SK-N-SH (cell line): ENCODE measurements around the gene CCRL2. TPM values are rescaled to one million over a fixed set of nuclear protein-coding genes. Genes with fewer than 3 reads are reported as not detected.

Experiments used
- CTCF ChIA-PET: fragments of 300-600, 350-600 bp; formaldehyde crosslinking; extraction: SDS; loops from one replicate; lab custom pipeline; 2021; lab: Yijun Ruan, JAX
- POLR2A ChIA-PET: fragments of 350-600 bp; sonication (Branson Sonifier 250); formaldehyde crosslinking; extraction: SDS; loops from one replicate; lab custom pipeline; 2020; ENCODE audit warnings: antibody characterized with exemption, inconsistent platforms; lab: Yijun Ruan, JAX
- DNase-seq: peaks from one replicate; pipeline ENCODE4 v3.0.0; 2012
- H2AFZ ChIP-seq: fragments of 200-600 bp; sonication (generic); 2 replicates; pipeline ENCODE4 v1.8.1; 2016; ENCODE audit warnings: antibody characterized with exemption, mild to moderate bottlenecking, low read depth
- H3F3A ChIP-seq: fragments of 200-600 bp; sonication (generic); replicated peaks from 2 replicates; pipeline ENCODE3; 2016; ENCODE audit warnings: antibody characterized with exemption, mild to moderate bottlenecking; ENCODE audit not compliant: insufficient read depth
- H3K27ac ChIP-seq, 2 experiments: fragments of 200-500 bp in 1 of 2; fragments of 200-600 bp in 1 of 2; sonication (Bioruptor generic) in 1 of 2; sonication (generic), shearing (Covaris generic) in 1 of 2; 2 replicates each; pipeline versions ENCODE4 v1.5.1 to v1.6.1; 2014 to 2016; ENCODE audit warnings: low read depth in 2 of 2, inconsistent platforms in 1 of 2, low read length in 1 of 2, mild to moderate bottlenecking in 1 of 2, mixed read lengths in 1 of 2
- H3K27me3 ChIP-seq: fragments of 200-600 bp; sonication (generic), shearing (Covaris generic); 2 replicates; pipeline ENCODE4 v1.6.1; 2016; ENCODE audit warnings: mixed run types; ENCODE audit not compliant: insufficient read depth
- H3K36me3 ChIP-seq, 2 experiments: fragments of 200-500 bp in 1 of 2; fragments of 200-600 bp in 1 of 2; sonication (Bioruptor generic) in 1 of 2; sonication (generic) in 1 of 2; replicated peaks in 1 of 2; 2 replicates each; pipeline versions ENCODE3 to v1.5.1; 2014 to 2016; ENCODE audit warnings: low read length in 1 of 2, mild to moderate bottlenecking in 1 of 2; ENCODE audit not compliant: insufficient read depth in 2 of 2, control insufficient read depth in 1 of 2
- H3K4me1 ChIP-seq, 2 experiments: fragments of 200-500 bp in 1 of 2; fragments of 200-600 bp in 1 of 2; sonication (Bioruptor generic) in 1 of 2; sonication (generic), shearing (Covaris generic) in 1 of 2; 2 replicates each; pipeline versions ENCODE4 v1.5.1 to v1.6.1; 2014 to 2016; ENCODE audit warnings: low read depth in 1 of 2, low read length in 1 of 2, mixed run types in 1 of 2; ENCODE audit not compliant: insufficient read depth in 2 of 2, control insufficient read depth in 1 of 2
- H3K4me2 ChIP-seq: fragments of 200-600 bp; sonication (generic), shearing (Covaris generic); 2 replicates; pipeline ENCODE4 v1.6.1; 2017; ENCODE audit warnings: mixed run types
- H3K4me3 ChIP-seq, 2 experiments: fragments of 200-500 bp in 1 of 2; fragments of 200-600 bp in 1 of 2; sonication (Bioruptor generic) in 1 of 2; sonication (generic), shearing (Covaris generic) in 1 of 2; 2 replicates each; pipeline versions ENCODE4 v1.5.1 to v1.8.1; 2014 to 2016; ENCODE audit warnings: low read depth in 2 of 2, inconsistent platforms in 1 of 2, low read length in 1 of 2, mild to moderate bottlenecking in 1 of 2, mixed read lengths in 1 of 2, moderate library complexity in 1 of 2
- H3K79me2 ChIP-seq: fragments of 200-600 bp; sonication (generic); 2 replicates; pipeline ENCODE4 v1.8.1; 2017; ENCODE audit warnings: mild to moderate bottlenecking; ENCODE audit not compliant: insufficient read depth
- H3K9ac ChIP-seq: fragments of 200-600 bp; sonication (generic); 2 replicates; pipeline ENCODE4 v1.6.1; 2017; ENCODE audit warnings: mixed run types
- H3K9me2 ChIP-seq: fragments of 200-600 bp; sonication (generic); 2 replicates; pipeline ENCODE4 v1.6.1; 2017; ENCODE audit warnings: mixed run types
- H3K9me3 ChIP-seq: fragments of 200-600 bp; sonication (generic); 2 replicates; pipeline ENCODE4 v1.6.1; 2017; ENCODE audit warnings: mixed run types, mild to moderate bottlenecking, moderate library complexity
- H4K20me1 ChIP-seq: fragments of 200-600 bp; sonication (generic); 2 replicates; pipeline ENCODE4 v1.6.1; 2017; ENCODE audit warnings: mild to moderate bottlenecking, mixed run types; ENCODE audit not compliant: insufficient read depth
- CTCF ChIP-seq: fragments of 200-600 bp; sonication (generic); IDR thresholded peaks from 2 replicates; pipeline ENCODE4 v1.6.1; 2017; ENCODE audit warnings: antibody characterized with exemption, mild to moderate bottlenecking, moderate library complexity
- ELF1 ChIP-seq: IDR thresholded peaks from 2 replicates; pipeline ENCODE4 v1.4.0; 2012
- EZH2phosphoT487 ChIP-seq: fragments of 200-600 bp; sonication (generic); IDR thresholded peaks from 2 replicates; pipeline ENCODE4 v1.6.1; 2017; ENCODE audit warnings: low read depth, mixed run types, mild to moderate bottlenecking, antibody characterized with exemption, moderate library complexity, borderline replicate concordance
- FOSL2 ChIP-seq: IDR thresholded peaks from 2 replicates; pipeline ENCODE4 v1.4.0; 2012; ENCODE audit warnings: low read depth, mild to moderate bottlenecking, moderate library complexity, borderline replicate concordance
- FOXJ3 ChIP-seq: sonication (generic); formaldehyde crosslinking; IDR thresholded peaks from 2 replicates; pipeline ENCODE4 v1.5.1; 2020; ENCODE audit warnings: mild to moderate bottlenecking, missing genetic modification reagents
- FOXM1 ChIP-seq: IDR thresholded peaks from 2 replicates; pipeline ENCODE4 v1.4.0; 2012; ENCODE audit warnings: low read depth, mild to moderate bottlenecking
- PBX3 ChIP-seq: IDR thresholded peaks from 2 replicates; pipeline ENCODE4; 2012
- RAD21 ChIP-seq: IDR thresholded peaks from 2 replicates; pipeline ENCODE4 v1.6.1; 2012; ENCODE audit warnings: mild to moderate bottlenecking, low read length
- RFX5 ChIP-seq: IDR thresholded peaks from 2 replicates; pipeline ENCODE4 v1.6.1; 2012; ENCODE audit warnings: mild to moderate bottlenecking, improper control_type of control experiment, low read length
- RXRA ChIP-seq: IDR thresholded peaks from 2 replicates; pipeline ENCODE4 v1.4.0; 2012; ENCODE audit warnings: low read depth, mild to moderate bottlenecking, borderline replicate concordance
- SMC3 ChIP-seq: IDR thresholded peaks from 2 replicates; pipeline ENCODE4 v1.6.1; 2012; ENCODE audit warnings: low read depth, low read length, improper control_type of control experiment
- TEAD4 ChIP-seq: IDR thresholded peaks from 2 replicates; pipeline ENCODE4 v1.4.0; 2012; ENCODE audit warnings: mild to moderate bottlenecking, borderline replicate concordance; ENCODE audit not compliant: insufficient read depth
- USF1 ChIP-seq: IDR thresholded peaks from 2 replicates; pipeline ENCODE4 v1.4.0; 2012; ENCODE audit warnings: low read depth, borderline replicate concordance
- USF2 ChIP-seq: fragments of 150-350 bp; IDR thresholded peaks from 2 replicates; pipeline ENCODE4 v1.6.1; 2017; ENCODE audit warnings: antibody characterized with exemption, low read length, low read depth, borderline replicate concordance
- WGBS: methylation state at CpG from one replicate; pipeline ENCODE4 v1.1.6; 2017; ENCODE audit warnings: low lambda C conversion rate; 5-methylcytosine and 5-hydroxymethylcytosine counted together
- polyA plus RNA-seq, 3 experiments: library from polyadenylated mRNA; depleted of rRNA; stranded (reverse); fragments of >200 nt; gene quantifications; 2 replicates each; pipeline ENCODE4 v1.2.3, GENCODE V29; 2012
- TF ChIP-seq, protein P1 (sequence below): IDR thresholded peaks from 2 replicates; pipeline ENCODE4 v1.4.0; 2012; ENCODE audit warnings: low read depth
- TF ChIP-seq, protein P2 (sequence below): IDR thresholded peaks from 2 replicates; pipeline ENCODE4 v1.4.0; 2012; ENCODE audit warnings: low read depth, borderline replicate concordance

The CCRL2 gene
- polyA plus RNA-seq, 1 of the 3 experiments (the other 2 are of a cell fraction), result not detected

GRCh38 chr3:46361408-46362283, 45.4 kb upstream of the CCRL2 start:
- H3K4me1 ChIP-seq, result no peaks in the 10 kb centered on the region; a peak in 1 of 4 replicates
- H3K36me3 ChIP-seq, result no peaks in the 10 kb centered on the region
- no peaks in the 10 kb centered on the region for H3K9me3 ChIP-seq
- H3K79me2 ChIP-seq, result no peaks in the 10 kb centered on the region
- no peaks in the 10 kb centered on the region for H3K9me2 ChIP-seq
- no peak overlapping the region for H3K4me3 ChIP-seq
- CTCF ChIA-PET, result no interaction called here
- H3F3A ChIP-seq, result no peaks in the 10 kb centered on the region
- 19% methylated on average over 7 of the region's 8 CpGs for WGBS
- TF ChIP-seq FOSL2, result no peak
- no peak for TF ChIP-seq RXRA
- no peak for TF ChIP-seq TEAD4
- no peak for TF ChIP-seq FOXJ3 (CRISPR knock-in tag)
- TF ChIP-seq SMC3, result no peak
- TF ChIP-seq, protein P1, sequence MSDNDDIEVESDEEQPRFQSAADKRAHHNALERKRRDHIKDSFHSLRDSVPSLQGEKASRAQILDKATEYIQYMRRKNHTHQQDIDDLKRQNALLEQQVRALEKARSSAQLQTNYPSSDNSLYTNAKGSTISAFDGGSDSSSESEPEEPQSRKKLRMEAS, result no peak
- TF ChIP-seq FOXM1, result no peak
- TF ChIP-seq RAD21, result no peak
- no peak for TF ChIP-seq ELF1
- no peak for TF ChIP-seq EZH2phosphoT487
- H3K27ac ChIP-seq, result no peak overlapping the region
- no peak overlapping the region for H3K4me2 ChIP-seq
- H3K9ac ChIP-seq, result no peak overlapping the region
- DNase-seq, result no peak
- H4K20me1 ChIP-seq, result no peaks in the 10 kb centered on the region
- POLR2A ChIA-PET, result no interaction called here
- H3K27me3 ChIP-seq, result peaks cover 30% of the 10 kb centered on the region; the same call in 1 of the 2 replicates
- H2AFZ ChIP-seq, result no peak overlapping the region

DNA sequence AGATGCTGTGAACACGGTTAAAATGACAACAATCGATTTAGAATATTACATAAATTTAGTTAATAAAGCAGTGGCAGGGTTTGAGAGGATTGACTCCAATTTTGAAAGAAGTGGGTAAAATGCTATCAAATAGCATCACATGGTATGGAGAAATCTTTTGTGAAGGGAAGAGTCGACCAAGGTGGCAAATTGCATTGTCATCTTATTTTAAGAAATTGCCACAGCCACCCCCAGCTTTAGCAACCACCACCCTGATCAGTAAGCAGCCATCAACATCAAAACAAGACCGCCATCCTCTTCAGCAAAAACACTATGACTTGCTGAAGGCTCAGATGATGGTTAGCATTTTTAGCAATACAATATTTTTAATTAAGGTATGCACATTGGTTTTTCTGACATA, 42.0 kb upstream of the CCRL2 start:
- POLR2A ChIA-PET, result no interaction called here
- WGBS, result 3% methylated on average over 4 of the region's 4 CpGs
- TF ChIP-seq CTCF, result no peak
- TF ChIP-seq ELF1, result no peak
- TF ChIP-seq, protein P2, sequence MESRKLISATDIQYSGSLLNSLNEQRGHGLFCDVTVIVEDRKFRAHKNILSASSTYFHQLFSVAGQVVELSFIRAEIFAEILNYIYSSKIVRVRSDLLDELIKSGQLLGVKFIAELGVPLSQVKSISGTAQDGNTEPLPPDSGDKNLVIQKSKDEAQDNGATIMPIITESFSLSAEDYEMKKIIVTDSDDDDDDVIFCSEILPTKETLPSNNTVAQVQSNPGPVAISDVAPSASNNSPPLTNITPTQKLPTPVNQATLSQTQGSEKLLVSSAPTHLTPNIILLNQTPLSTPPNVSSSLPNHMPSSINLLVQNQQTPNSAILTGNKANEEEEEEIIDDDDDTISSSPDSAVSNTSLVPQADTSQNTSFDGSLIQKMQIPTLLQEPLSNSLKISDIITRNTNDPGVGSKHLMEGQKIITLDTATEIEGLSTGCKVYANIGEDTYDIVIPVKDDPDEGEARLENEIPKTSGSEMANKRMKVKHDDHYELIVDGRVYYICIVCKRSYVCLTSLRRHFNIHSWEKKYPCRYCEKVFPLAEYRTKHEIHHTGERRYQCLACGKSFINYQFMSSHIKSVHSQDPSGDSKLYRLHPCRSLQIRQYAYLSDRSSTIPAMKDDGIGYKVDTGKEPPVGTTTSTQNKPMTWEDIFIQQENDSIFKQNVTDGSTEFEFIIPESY, result no peak
- TF ChIP-seq RFX5, result no peak
- TF ChIP-seq USF1, result no peak
- TF ChIP-seq PBX3, result no peak
- no peak for TF ChIP-seq USF2
- TF ChIP-seq, all 33 proteins: peak for 0

More for the DNA sequence above, 42.0 kb upstream of the CCRL2 start:
- Histone ChIP-seq H3K36me3 (no peaks in the 10 kb centered on the region), H4K20me1 (no peaks in the 10 kb centered on the region), H2AFZ (no peak overlapping the region), H3K9ac (no peak overlapping the region), H3K79me2 (no peaks in the 10 kb centered on the region), H3K4me2 (no peak overlapping the region), H3F3A (no peaks in the 10 kb centered on the region), H3K4me1 (no peaks in the 10 kb centered on the region; a peak in 1 of 4 replicates), H3K9me3 (no peaks in the 10 kb centered on the region), H3K4me3 (no peak overlapping the region), H3K27ac (no peak overlapping the region), H3K27me3 (peaks cover 19% of the 10 kb centered on the region; the same call in 1 of the 2 replicates), H3K9me2 (no peaks in the 10 kb centered on the region)
- no peak for DNase-seq
- CTCF ChIA-PET, result interaction anchor here (2.3 kb wide), 1 partner anchor 13 kb away, joined by 8 read pairs; no protein-coding TSS in a partner anchor
